Nephron progenitor cell (in vitro differentiated cells): ENCODE data around the gene PLXNC1.

Source experiments
- DNase-seq: peaks from one replicate; pipeline ENCODE4 v3.0.0; 2021
- H3K27ac Mint-ChIP-seq: 2 replicates; pipeline ENCODE4 v1.8.0; 2021; ENCODE audit warnings: mild to moderate bottlenecking, moderate library complexity, mixed read lengths
- H3K27me3 Mint-ChIP-seq: 2 replicates; pipeline ENCODE4 v1.8.0; 2021; ENCODE audit warnings: mild to moderate bottlenecking, low read depth, mixed read lengths; ENCODE audit not compliant: poor library complexity
- H3K36me3 Mint-ChIP-seq: 2 replicates; pipeline ENCODE4 v1.8.0; 2021; ENCODE audit warnings: low read depth, mixed read lengths
- H3K4me1 Mint-ChIP-seq: 2 replicates; pipeline ENCODE4 v1.8.0; 2021; ENCODE audit warnings: mixed read lengths
- H3K4me3 Mint-ChIP-seq: 2 replicates; pipeline ENCODE4 v1.8.0; 2021; ENCODE audit warnings: mild to moderate bottlenecking, moderate library complexity, mixed read lengths
- H3K9me3 Mint-ChIP-seq: 2 replicates; pipeline ENCODE4 v1.8.0; 2021; ENCODE audit warnings: mild to moderate bottlenecking, moderate library complexity, mixed read lengths
- TF ChIP-seq, protein P1 (sequence below): fragments of 200-600 bp; sonication (generic); IDR thresholded peaks from 2 replicates; pipeline ENCODE4 v1.5.0; 2021; ENCODE audit warnings: antibody characterized with exemption

PLXNC1 gene

DNA sequence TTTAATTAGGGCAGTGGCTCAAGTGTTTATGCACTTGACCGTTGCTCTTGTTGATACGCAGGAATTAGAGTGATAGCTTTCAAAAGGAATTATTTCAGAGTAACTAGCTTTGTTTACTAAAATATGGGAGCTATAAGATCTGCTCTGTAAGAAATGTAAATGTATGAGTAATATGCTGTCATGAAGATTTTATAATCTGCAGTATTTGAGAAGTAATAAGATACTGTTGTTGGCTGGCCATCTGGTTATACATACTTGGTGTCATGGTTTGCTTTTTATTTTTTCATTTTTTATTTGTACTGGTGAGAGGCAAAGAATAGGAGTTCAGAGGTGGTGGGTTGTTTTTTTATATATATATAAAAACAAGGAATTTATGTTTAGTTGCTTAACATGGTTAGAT is 58.5 kb downstream of the PLXNC1 start:
- Mint-ChIP-seq H3K4me1 (peaks cover 14% of the 10 kb centered on the region), H3K4me3 (no peak overlapping the region), H3K27ac (no peak overlapping the region), H3K27me3 (peaks cover 14% of the 10 kb centered on the region), H3K36me3 (no peaks in the 10 kb centered on the region), H3K9me3 (peaks cover 4% of the 10 kb centered on the region)
- TF ChIP-seq, protein P1, sequence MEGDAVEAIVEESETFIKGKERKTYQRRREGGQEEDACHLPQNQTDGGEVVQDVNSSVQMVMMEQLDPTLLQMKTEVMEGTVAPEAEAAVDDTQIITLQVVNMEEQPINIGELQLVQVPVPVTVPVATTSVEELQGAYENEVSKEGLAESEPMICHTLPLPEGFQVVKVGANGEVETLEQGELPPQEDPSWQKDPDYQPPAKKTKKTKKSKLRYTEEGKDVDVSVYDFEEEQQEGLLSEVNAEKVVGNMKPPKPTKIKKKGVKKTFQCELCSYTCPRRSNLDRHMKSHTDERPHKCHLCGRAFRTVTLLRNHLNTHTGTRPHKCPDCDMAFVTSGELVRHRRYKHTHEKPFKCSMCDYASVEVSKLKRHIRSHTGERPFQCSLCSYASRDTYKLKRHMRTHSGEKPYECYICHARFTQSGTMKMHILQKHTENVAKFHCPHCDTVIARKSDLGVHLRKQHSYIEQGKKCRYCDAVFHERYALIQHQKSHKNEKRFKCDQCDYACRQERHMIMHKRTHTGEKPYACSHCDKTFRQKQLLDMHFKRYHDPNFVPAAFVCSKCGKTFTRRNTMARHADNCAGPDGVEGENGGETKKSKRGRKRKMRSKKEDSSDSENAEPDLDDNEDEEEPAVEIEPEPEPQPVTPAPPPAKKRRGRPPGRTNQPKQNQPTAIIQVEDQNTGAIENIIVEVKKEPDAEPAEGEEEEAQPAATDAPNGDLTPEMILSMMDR, result no peak
- DNase-seq, result no peak

DNA sequence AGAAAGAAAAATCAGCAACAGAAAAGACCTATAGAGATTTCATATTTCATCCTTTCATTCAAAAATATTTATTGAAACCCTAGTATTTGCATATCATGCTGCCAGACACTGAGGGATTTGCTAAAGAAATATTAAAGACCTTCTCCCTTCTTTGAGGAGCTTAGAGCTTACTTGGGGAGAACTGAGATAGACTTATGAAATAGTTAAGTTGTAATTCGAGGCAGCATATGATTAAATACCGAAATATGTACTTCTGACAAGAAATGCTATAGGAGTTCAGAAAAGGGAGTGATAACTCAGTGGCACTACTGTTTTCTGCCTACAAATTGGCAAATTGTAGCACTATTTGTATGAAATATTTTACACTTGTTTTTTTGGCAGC is 59.1 kb downstream of the PLXNC1 start:
- no peak overlapping the region for H3K4me3 Mint-ChIP-seq
- TF ChIP-seq, protein P1, result no peak
- peaks cover 4% of the 10 kb centered on the region for H3K9me3 Mint-ChIP-seq
- peaks cover 14% of the 10 kb centered on the region for H3K4me1 Mint-ChIP-seq
- H3K27ac Mint-ChIP-seq, result no peak overlapping the region
- no peak for DNase-seq
- H3K27me3 Mint-ChIP-seq, result peaks cover 14% of the 10 kb centered on the region
- H3K36me3 Mint-ChIP-seq, result no peaks in the 10 kb centered on the region

DNA sequence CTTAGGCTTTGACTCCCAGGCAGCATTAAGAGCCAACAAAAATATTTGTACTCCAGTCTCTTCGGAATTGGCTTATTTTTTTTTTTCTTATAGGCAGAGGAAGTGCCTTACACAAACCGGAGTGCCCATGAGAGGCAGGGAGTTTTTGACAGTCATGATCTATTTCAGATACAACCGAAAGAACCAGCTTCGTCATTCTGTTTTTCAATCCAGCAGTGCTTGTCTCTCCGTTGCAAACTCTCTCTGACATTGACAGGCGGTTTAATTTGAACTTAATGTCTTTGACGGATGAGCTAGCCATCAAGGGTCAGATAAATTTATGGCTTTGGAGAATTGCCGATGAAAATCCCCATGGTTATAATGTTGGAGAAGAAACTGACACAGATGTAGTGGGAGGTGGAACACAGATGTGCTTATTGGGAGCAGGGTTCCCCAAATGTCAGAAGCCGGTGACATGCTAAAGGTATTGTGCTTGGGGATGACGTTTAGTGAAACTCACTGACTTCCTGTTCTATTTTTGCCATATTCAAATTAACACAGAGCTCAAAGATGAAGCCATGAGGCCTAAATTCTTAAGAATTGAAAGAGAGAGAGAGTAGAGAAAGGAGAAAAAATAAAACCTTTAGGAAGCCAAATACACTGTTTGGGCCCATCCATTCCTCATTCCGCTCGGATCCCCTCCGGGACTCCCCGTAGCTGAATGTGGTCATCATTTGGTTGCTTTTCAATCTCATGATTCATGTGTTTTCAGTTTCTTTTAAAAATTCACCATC is 59.7 kb downstream of the PLXNC1 start:
- no peak overlapping the region for H3K27ac Mint-ChIP-seq

DNA sequence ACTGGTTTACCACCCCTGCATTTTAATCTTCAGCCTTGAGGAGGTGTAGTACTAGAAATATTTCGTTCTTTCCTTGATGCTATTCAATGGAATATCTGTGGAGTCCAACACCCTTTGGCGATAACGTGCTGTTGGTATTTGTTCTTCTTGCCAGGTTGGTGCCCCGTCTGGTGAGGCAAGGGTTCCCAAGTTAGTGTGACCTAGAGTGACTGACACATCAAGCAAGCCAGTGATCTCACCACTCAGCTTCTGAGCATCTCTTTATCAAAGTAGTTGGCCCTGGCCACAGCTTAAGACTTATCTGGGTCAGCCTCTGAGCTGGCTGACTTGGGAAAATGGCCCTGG is 60.2 kb downstream of the PLXNC1 start:
- no peak for DNase-seq
- H3K27ac Mint-ChIP-seq, result peak overlapping the region; percentile 37
- H3K27me3 Mint-ChIP-seq, result peaks cover 14% of the 10 kb centered on the region

More for the DNA sequence above, 59.7 kb downstream of the PLXNC1 start:
- H3K27me3 Mint-ChIP-seq, result peaks cover 14% of the 10 kb centered on the region
- H3K9me3 Mint-ChIP-seq, result peaks cover 4% of the 10 kb centered on the region
- DNase-seq, result no peak
- H3K4me1 Mint-ChIP-seq, result peaks cover 14% of the 10 kb centered on the region
- no peak overlapping the region for H3K4me3 Mint-ChIP-seq
- H3K36me3 Mint-ChIP-seq, result no peaks in the 10 kb centered on the region
- TF ChIP-seq, protein P1, result no peak

DNA sequence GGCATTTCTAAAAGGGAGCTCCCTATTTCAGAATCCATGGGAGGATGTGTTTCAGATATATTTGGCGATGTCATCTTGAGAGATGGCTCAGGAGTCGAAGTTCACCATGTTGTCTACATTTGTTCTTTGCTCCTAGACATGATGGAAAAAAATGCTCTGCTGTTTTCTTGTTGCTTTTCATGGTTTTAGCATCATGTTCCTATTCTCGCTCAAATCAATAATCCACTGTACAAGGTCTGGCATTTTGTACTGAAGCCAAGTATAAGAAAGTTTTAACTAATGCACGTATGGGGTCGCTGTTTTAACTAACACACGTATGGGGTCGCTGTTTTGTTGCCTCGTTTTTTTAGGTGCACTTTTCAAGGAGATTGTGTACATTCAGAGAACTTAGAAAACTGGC is 60.9 kb downstream of the PLXNC1 start:
- H3K4me1 Mint-ChIP-seq, result peaks cover 14% of the 10 kb centered on the region
- no peaks in the 10 kb centered on the region for H3K36me3 Mint-ChIP-seq
- H3K27me3 Mint-ChIP-seq, result peaks cover 11% of the 10 kb centered on the region
- no peak overlapping the region for H3K4me3 Mint-ChIP-seq
- peaks cover 4% of the 10 kb centered on the region for H3K9me3 Mint-ChIP-seq
- TF ChIP-seq, protein P1, result no peak
- H3K27ac Mint-ChIP-seq, result no peak overlapping the region
- DNase-seq, result no peak

More for the DNA sequence above, 60.2 kb downstream of the PLXNC1 start:
- TF ChIP-seq, protein P1, result no peak
- H3K9me3 Mint-ChIP-seq, result peaks cover 4% of the 10 kb centered on the region
- no peak overlapping the region for H3K4me3 Mint-ChIP-seq
- H3K4me1 Mint-ChIP-seq, result peaks cover 14% of the 10 kb centered on the region
- H3K36me3 Mint-ChIP-seq, result no peaks in the 10 kb centered on the region

DNA sequence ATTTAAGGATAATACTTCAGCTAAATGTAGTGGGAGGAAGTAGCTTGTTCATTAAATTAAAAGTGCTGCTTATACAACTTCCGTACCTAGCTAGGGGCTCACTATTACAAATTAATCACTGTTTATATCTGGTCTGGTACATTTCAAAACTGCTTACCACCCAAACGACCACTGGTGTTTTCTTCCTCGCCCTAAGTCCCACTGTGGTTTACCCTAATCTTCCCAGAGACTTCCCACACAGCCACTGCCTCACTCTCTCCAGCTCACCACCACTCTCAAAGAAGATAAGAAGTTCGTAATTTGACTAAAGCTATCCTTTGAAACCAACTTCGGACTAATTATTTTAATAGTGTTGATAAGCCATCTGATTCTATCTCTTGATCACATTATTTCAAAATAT is 62.6 kb downstream of the PLXNC1 start:
- TF ChIP-seq, protein P1, result no peak
- Mint-ChIP-seq H3K36me3 (no peaks in the 10 kb centered on the region), H3K27ac (no peak overlapping the region), H3K4me3 (no peak overlapping the region), H3K9me3 (peaks cover 4% of the 10 kb centered on the region), H3K27me3 (peaks cover 8% of the 10 kb centered on the region), H3K4me1 (peaks cover 8% of the 10 kb centered on the region)
- DNase-seq, result no peak
